SK-N-SH treated with all-trans-retinoic acid at 6 μM for 48 hours (cell line): ENCODE results near the gene ARFIP1.

Source experiments
- ATAC-seq: fragments of 200-7000 bp; cut with Tn5 transposase; 3 replicates; pipeline ENCODE4 v1.9.1; 2020; ENCODE audit warnings: mild to moderate bottlenecking, moderate library complexity
- ARNTL ChIP-seq: fragments of 450-650 bp; formaldehyde crosslinking; IDR thresholded peaks from 2 replicates; pipeline ENCODE4 v1.5.0; 2020; ENCODE audit warnings: low read depth, mild to moderate bottlenecking, moderate library complexity, borderline replicate concordance
- BACH2 ChIP-seq: fragments of 250-450 bp; sonication (Bioruptor Pico); IDR thresholded peaks from 2 replicates; pipeline ENCODE4 v1.9.0; 2021; ENCODE audit warnings: mild to moderate bottlenecking, borderline replicate concordance
- CREB5 ChIP-seq: fragments of 250-450 bp; sonication (Bioruptor Pico); IDR thresholded peaks from 2 replicates; pipeline ENCODE4 v1.5.1; 2020; ENCODE audit warnings: low read depth, mild to moderate bottlenecking, moderate library complexity
- CSDC2 ChIP-seq: fragments of 250-450 bp; sonication (Bioruptor Pico); IDR thresholded peaks from 2 replicates; pipeline ENCODE4 v1.5.0; 2020; ENCODE audit warnings: mild to moderate bottlenecking, moderate library complexity
- CSRNP3 ChIP-seq: fragments of 250-450 bp; sonication (Bioruptor Pico); IDR thresholded peaks from 2 replicates; pipeline ENCODE4 v1.5.1; 2021; ENCODE audit warnings: mild to moderate bottlenecking, moderate library complexity
- ESRRG ChIP-seq: fragments of 250-450 bp; sonication (Bioruptor Pico); IDR thresholded peaks from 2 replicates; pipeline ENCODE4 v1.6.1; 2021; ENCODE audit warnings: mild to moderate bottlenecking
- ISL1 ChIP-seq: fragments of 250-450 bp; sonication (Bioruptor Pico); IDR thresholded peaks from 2 replicates; pipeline ENCODE4 v2.1.2; 2022; ENCODE audit warnings: mild to moderate bottlenecking, moderate library complexity
- OSR1 ChIP-seq: fragments of 250-450 bp; sonication (Bioruptor Pico); IDR thresholded peaks from 2 replicates; pipeline ENCODE4 v1.8.0; 2022; ENCODE audit warnings: moderate library complexity, mild to moderate bottlenecking, inconsistent platforms
- PATZ1 ChIP-seq: fragments of 250-450 bp; sonication (Bioruptor Pico); IDR thresholded peaks from 2 replicates; pipeline ENCODE4 v1.8.0; 2020; ENCODE audit warnings: mild to moderate bottlenecking, moderate library complexity, borderline replicate concordance
- POU6F1 ChIP-seq: fragments of 250-450 bp; sonication (Bioruptor Pico); IDR thresholded peaks from 2 replicates; pipeline ENCODE4 v1.8.0; 2021; ENCODE audit warnings: low read depth, mild to moderate bottlenecking, moderate library complexity, borderline replicate concordance
- PPARA ChIP-seq: fragments of 250-450 bp; sonication (Bioruptor Pico); IDR thresholded peaks from 2 replicates; pipeline ENCODE4 v1.5.0; 2020; ENCODE audit warnings: mild to moderate bottlenecking, borderline replicate concordance
- RARB ChIP-seq: fragments of 250-450 bp; sonication (Bioruptor Pico); IDR thresholded peaks from 2 replicates; pipeline ENCODE4 v1.8.0; 2021; ENCODE audit warnings: mild to moderate bottlenecking, moderate library complexity
- SNAI2 ChIP-seq: fragments of 250-450 bp; sonication (Bioruptor Pico); IDR thresholded peaks from 2 replicates; pipeline ENCODE4 v1.5.0; 2020; ENCODE audit warnings: mild to moderate bottlenecking, moderate library complexity
- TCF4 ChIP-seq: fragments of 250-450 bp; sonication (Bioruptor Pico); IDR thresholded peaks from 2 replicates; pipeline ENCODE4 v1.8.0; 2021; ENCODE audit warnings: mild to moderate bottlenecking, moderate library complexity, borderline replicate concordance
- TOX ChIP-seq: fragments of 250-450 bp; sonication (Bioruptor Pico); IDR thresholded peaks from 2 replicates; pipeline ENCODE4 v1.8.0; 2021; ENCODE audit warnings: mild to moderate bottlenecking, moderate library complexity, borderline replicate concordance
- ZC3H10 ChIP-seq: fragments of 250-450 bp; sonication (Bioruptor Pico); IDR thresholded peaks from 2 replicates; pipeline ENCODE4 v1.5.1; 2021; ENCODE audit warnings: mild to moderate bottlenecking, moderate library complexity
- ZFP3 ChIP-seq: fragments of 250-450 bp; sonication (Bioruptor Pico); IDR thresholded peaks from 2 replicates; pipeline ENCODE4 v1.5.0; 2020; ENCODE audit warnings: mild to moderate bottlenecking, moderate library complexity
- ZFP30 ChIP-seq: fragments of 450-650 bp; formaldehyde crosslinking; IDR thresholded peaks from 2 replicates; pipeline ENCODE4 v1.5.0; 2022; ENCODE audit warnings: mild to moderate bottlenecking, moderate library complexity
- ZNF565 ChIP-seq: fragments of 450-650 bp; formaldehyde crosslinking; conservative IDR thresholded peaks from 2 replicates; pipeline ENCODE4 v1.5.0; 2020; ENCODE audit warnings: low read depth, mild to moderate bottlenecking, moderate library complexity
- ZNF70 ChIP-seq: fragments of 450-650 bp; formaldehyde crosslinking; IDR thresholded peaks from 2 replicates; pipeline ENCODE4 v1.5.0; 2020; ENCODE audit warnings: mild to moderate bottlenecking, moderate library complexity
- ZNF8 ChIP-seq: fragments of 450-650 bp; formaldehyde crosslinking; IDR thresholded peaks from 2 replicates; pipeline ENCODE4 v1.5.0; 2020; ENCODE audit warnings: mild to moderate bottlenecking, moderate library complexity

The ARFIP1 gene

GRCh38 chr4:152848508-152848907 lies 68.8 kb downstream of the ARFIP1 start (continued):
- no peak for TF ChIP-seq ARNTL
- no peak for TF ChIP-seq ESRRG (CRISPR knock-in tag)
- no peak for TF ChIP-seq PPARA (CRISPR knock-in tag)
- no peak for TF ChIP-seq ISL1 (CRISPR knock-in tag)
- TF ChIP-seq SNAI2 = no peak
- TF ChIP-seq ZNF8 (CRISPR knock-in tag) = no peak
- TF ChIP-seq, all 23 proteins: peak for 0

GRCh38 chr4:152849350-152849749 lies 69.6 kb downstream of the ARFIP1 start:
- TF ChIP-seq RARB (CRISPR knock-in tag) (no peak), ISL1 (CRISPR knock-in tag) (no peak), ZFP3 (CRISPR knock-in tag) (no peak), TOX (CRISPR knock-in tag) (no peak), ZNF8 (CRISPR knock-in tag) (no peak), ZNF565 (CRISPR knock-in tag) (no peak), SNAI2 (no peak), ARNTL (no peak), ZC3H10 (CRISPR knock-in tag) (no peak), PATZ1 (CRISPR knock-in tag) (no peak)
- TF ChIP-seq, all 23 proteins: peak for 0
- no peak for ATAC-seq

GRCh38 chr4:152850377-152850776 lies 70.6 kb downstream of the ARFIP1 start:
- ATAC-seq = no peak
- TF ChIP-seq ZFP30 (CRISPR knock-in tag) (no peak), ZNF565 (CRISPR knock-in tag) (no peak), POU6F1 (CRISPR knock-in tag) (no peak), RARB (CRISPR knock-in tag) (no peak), ARNTL (no peak), BACH2 (no peak), TOX (CRISPR knock-in tag) (no peak), CSRNP3 (CRISPR knock-in tag) (no peak)

GRCh38 chr4:152851226-152851625 lies 71.5 kb downstream of the ARFIP1 start:
- ATAC-seq = no peak
- TF ChIP-seq POU6F1 (CRISPR knock-in tag) (no peak), ZNF70 (no peak), CSRNP3 (CRISPR knock-in tag) (no peak), CREB5 (CRISPR knock-in tag) (no peak), ZNF8 (CRISPR knock-in tag) (no peak), OSR1 (CRISPR knock-in tag) (no peak), PATZ1 (CRISPR knock-in tag) (no peak), ARNTL (no peak), CSDC2 (no peak), ESRRG (CRISPR knock-in tag) (no peak), ZFP30 (CRISPR knock-in tag) (no peak), RARB (CRISPR knock-in tag) (no peak), ZFP3 (CRISPR knock-in tag) (no peak), TCF4 (CRISPR knock-in tag) (no peak)
